ENCODE results near the gene MED12L.

GRCh38 chr3:151133175-151133574, 47.7 kb downstream of the MED12L start:
- no peak for TF ChIP-seq POLR2A (IDR thresholded peaks at IDR 0.05; ENCODE audit: low read depth)
- TF ChIP-seq CTCF (IDR thresholded peaks at IDR 0.05) = no peak
